HG02973 (cell line): ENCODE results near the gene MTHFD2L.
"Not testable (repeated sequence)": the region's sequence is repeated elsewhere in the genome, so short reads cannot be mapped to it uniquely, and the experiment has no call there.

Experiments used
- ATAC-seq: cut with Tn5 transposase; IDR thresholded peaks from one replicate; pipeline ENCODE4 v1.9.1; 2021; ENCODE audit warnings: moderate library complexity; ENCODE audit not compliant: unreplicated experiment

The MTHFD2L gene

GRCh38 chr4:74329307-74329706 is 171.4 kb downstream of the MTHFD2L start:
- ATAC-seq: no peak

GRCh38 chr4:74330295-74330750 is 172.4 kb downstream of the MTHFD2L start:
- ATAC-seq: no peak

GRCh38 chr4:74331252-74331651 is 173.3 kb downstream of the MTHFD2L start:
- no peak for ATAC-seq

GRCh38 chr4:74331944-74332343 is 174.0 kb downstream of the MTHFD2L start:
- ATAC-seq: no peak

GRCh38 chr4:74334636-74335035 is 176.7 kb downstream of the MTHFD2L start:
- ATAC-seq: no peak

- ATAC-seq: no peak
Observed at GRCh38 chr4:74335341-74336021, 177.6 kb downstream of the MTHFD2L start.

- ATAC-seq: no peak
Observed at GRCh38 chr4:74338792-74339333, 180.9 kb downstream of the MTHFD2L start.

- no peak for ATAC-seq
Observed at GRCh38 chr4:74339501-74339900, 181.6 kb downstream of the MTHFD2L start.

- not testable (repeated sequence) for ATAC-seq
Observed at GRCh38 chr4:74340421-74340820, 182.5 kb downstream of the MTHFD2L start.

- ATAC-seq: no peak
Observed at GRCh38 chr4:74344031-74344430, 186.1 kb downstream of the MTHFD2L start.
